HCEC 1CT (cell line): ENCODE measurements around the gene YPEL3.
A peak's percentile ranks its signal among the peaks of the same experiment; 100 is the strongest.

ENCODE experiments used
- DNase-seq: peaks from one replicate; pipeline ENCODE4 v3.0.0-alpha.2; 2017

The YPEL3 gene

GRCh38 chr16:30088832-30089624 lies 7.0 kb downstream of the YPEL3 start:
- DNase-seq: no peak

GRCh38 chr16:30088237-30088831 lies 7.7 kb downstream of the YPEL3 start:
- no peak for DNase-seq

- DNase-seq: no peak
These were observed 8.7 kb downstream of the YPEL3 start for GRCh38 chr16:30087181-30087898.

GRCh38 chr16:30086291-30087140 lies 9.5 kb downstream of the YPEL3 start:
- no peak for DNase-seq

GRCh38 chr16:30085820-30086219 lies 10.2 kb downstream of the YPEL3 start:
- DNase-seq: no peak

- no peak for DNase-seq
These were observed 10.8 kb downstream of the YPEL3 start for GRCh38 chr16:30085247-30085646.

- DNase-seq: no peak
These were observed 11.2 kb downstream of the YPEL3 start for GRCh38 chr16:30084816-30085159.

GRCh38 chr16:30084096-30084815 lies 11.8 kb downstream of the YPEL3 start:
- DNase-seq: no peak

GRCh38 chr16:30083216-30084055 lies 12.6 kb downstream of the YPEL3 start:
- DNase-seq: no peak

- DNase-seq: no peak
These were observed 13.4 kb downstream of the YPEL3 start for GRCh38 chr16:30082545-30083090.

GRCh38 chr16:30079480-30079879 lies 16.5 kb downstream of the YPEL3 start:
- no peak for DNase-seq

- DNase-seq: no peak
These were observed 17.3 kb downstream of the YPEL3 start for GRCh38 chr16:30078744-30079143.

GRCh38 chr16:30077656-30078055 lies 18.4 kb downstream of the YPEL3 start:
- DNase-seq: no peak

- DNase-seq: no peak
These were observed 19.7 kb downstream of the YPEL3 start for GRCh38 chr16:30076276-30076791.

GRCh38 chr16:30075503-30076275 lies 20.3 kb downstream of the YPEL3 start, which contains the start of gene PPP4C:
PPP4C (plus strand) TSS chr16:30075994; CDS start chr16:30076378, 384 bp downstream.
- peak; percentile 89 for DNase-seq

- no peak for DNase-seq
These were observed 25.5 kb downstream of the YPEL3 start for GRCh38 chr16:30070490-30070889.

GRCh38 chr16:30069611-30070462 lies 26.2 kb downstream of the YPEL3 start:
- DNase-seq: no peak

GRCh38 chr16:30068750-30069610 lies 27.0 kb downstream of the YPEL3 start:
- DNase-seq: no peak
